ENCODE measurements around the gene TSKU. TPM values are rescaled to one million over a fixed set of nuclear protein-coding genes. Genes with fewer than 3 reads are reported as not detected.
"Not testable (repeated sequence)": the region's sequence is repeated elsewhere in the genome, so short reads cannot be mapped to it uniquely, and the experiment has no call there.

The TSKU gene
- polyA plus RNA-seq (ENCODE audit: low read depth in 6 of 6) = not detected

GRCh38 chr11:76783294-76783895 lies at the start of gene TSKU:
Gene TSKU (plus strand): TSS chr11:76783356. CDS start chr11:76795617, 12,261 bp downstream.
- Mint-ChIP-seq H3K9me3 (peaks cover 2 to 9% (median 6%) of the 10 kb centered on the region in 7 donors), H3K4me1 (peaks cover 6 to 9% (median 7%) of the 10 kb centered on the region in 3 donors), H3K27ac (no peak within 1 kb of the TSS), H3K27me3 (peaks cover 61 to 88% (median 71%) of the 10 kb centered on the region in 3 donors), H3K36me3 (peaks cover 9 to 15% of the 10 kb centered on the region in 2 donors), H3K4me3 (peak within 1 kb of the TSS; percentile 43 to 89 (median 76))
- DNase-seq = no peak
- peak in 1 of 2 donors; percentile 21 for ATAC-seq (ENCODE audit: low read depth in 2 of 2)

GRCh38 chr11:76733906-76734305 lies 49.2 kb upstream of the TSKU start:
- not testable (repeated sequence) for H3K9me3 Mint-ChIP-seq, H3K4me1 Mint-ChIP-seq, H3K4me3 Mint-ChIP-seq, H3K27ac Mint-ChIP-seq, H3K36me3 Mint-ChIP-seq
- H3K27me3 Mint-ChIP-seq = peaks cover 14 to 33% (median 32%) of the 10 kb centered on the region in 3 donors
- peak in 1 of 2 donors; percentile 25 for ATAC-seq (ENCODE audit: low read depth in 2 of 2)
- peak; percentile 42 for DNase-seq

GRCh38 chr11:76734456-76735420 lies 48.4 kb upstream of the TSKU start:
- H3K27ac Mint-ChIP-seq = no peak overlapping the region
- no peak overlapping the region for H3K4me3 Mint-ChIP-seq
- DNase-seq (no peak), ATAC-seq (ENCODE audit: low read depth in 2 of 2) (no peak)
- no peaks in the 10 kb centered on the region for H3K36me3 Mint-ChIP-seq
- no peaks in the 10 kb centered on the region for H3K4me1 Mint-ChIP-seq
- H3K9me3 Mint-ChIP-seq = no peaks in the 10 kb centered on the region
- peaks cover 8 to 32% (median 31%) of the 10 kb centered on the region in 3 donors for H3K27me3 Mint-ChIP-seq

GRCh38 chr11:76735841-76736240 lies 47.3 kb upstream of the TSKU start:
- peaks cover 4 to 28% (median 26%) of the 10 kb centered on the region in 3 donors for H3K27me3 Mint-ChIP-seq
- DNase-seq = no peak
- H3K4me3 Mint-ChIP-seq = no peak overlapping the region
- no peak overlapping the region for H3K27ac Mint-ChIP-seq
- no peaks in the 10 kb centered on the region for H3K36me3 Mint-ChIP-seq
- no peak for ATAC-seq (ENCODE audit: low read depth in 2 of 2)
- no peaks in the 10 kb centered on the region for H3K9me3 Mint-ChIP-seq
- no peaks in the 10 kb centered on the region for H3K4me1 Mint-ChIP-seq

- peaks cover 4 to 24% (median 21%) of the 10 kb centered on the region in 3 donors for H3K27me3 Mint-ChIP-seq
- no peak for ATAC-seq (ENCODE audit: low read depth in 2 of 2)
Measured at GRCh38 chr11:76736266-76736665, 46.9 kb upstream of the TSKU start.

GRCh38 chr11:76736773-76737495 lies 46.2 kb upstream of the TSKU start:
- no peak for ATAC-seq (ENCODE audit: low read depth in 2 of 2)

More at GRCh38 chr11:76736266-76736665, 46.9 kb upstream of the TSKU start:
- Mint-ChIP-seq H3K4me1 (no peaks in the 10 kb centered on the region), H3K27ac (no peak overlapping the region), H3K36me3 (no peaks in the 10 kb centered on the region), H3K9me3 (no peaks in the 10 kb centered on the region), H3K4me3 (no peak overlapping the region)
- no peak for DNase-seq

GRCh38 chr11:76738618-76739240 lies 44.4 kb upstream of the TSKU start:
- no peaks in the 10 kb centered on the region for H3K36me3 Mint-ChIP-seq
- no peak overlapping the region for H3K4me3 Mint-ChIP-seq
- no peak for ATAC-seq (ENCODE audit: low read depth in 2 of 2)
- DNase-seq = no peak
- peaks cover 4 to 21% (median 19%) of the 10 kb centered on the region in 3 donors for H3K27me3 Mint-ChIP-seq
- no peak overlapping the region for H3K27ac Mint-ChIP-seq
- H3K4me1 Mint-ChIP-seq = no peaks in the 10 kb centered on the region
- H3K9me3 Mint-ChIP-seq = no peaks in the 10 kb centered on the region

More at GRCh38 chr11:76736773-76737495, 46.2 kb upstream of the TSKU start:
- no peaks in the 10 kb centered on the region for H3K9me3 Mint-ChIP-seq
- H3K4me3 Mint-ChIP-seq = no peak overlapping the region
- H3K4me1 Mint-ChIP-seq = no peaks in the 10 kb centered on the region
- peaks cover 4 to 21% (median 19%) of the 10 kb centered on the region in 3 donors for H3K27me3 Mint-ChIP-seq
- no peak for DNase-seq
- no peak overlapping the region for H3K27ac Mint-ChIP-seq
- no peaks in the 10 kb centered on the region for H3K36me3 Mint-ChIP-seq

GRCh38 chr11:76739798-76740197 lies 43.4 kb upstream of the TSKU start:
- no peak for ATAC-seq (ENCODE audit: low read depth in 2 of 2)
- H3K36me3 Mint-ChIP-seq = no peaks in the 10 kb centered on the region
- DNase-seq = no peak
- no peaks in the 10 kb centered on the region for H3K4me1 Mint-ChIP-seq
- peaks cover 9 to 28% (median 24%) of the 10 kb centered on the region in 3 donors for H3K27me3 Mint-ChIP-seq
- no peaks in the 10 kb centered on the region for H3K9me3 Mint-ChIP-seq
- H3K27ac Mint-ChIP-seq = no peak overlapping the region
- H3K4me3 Mint-ChIP-seq = no peak overlapping the region

- Mint-ChIP-seq H3K27ac (no peak overlapping the region), H3K27me3 (peaks cover 10 to 34% (median 27%) of the 10 kb centered on the region in 3 donors), H3K4me3 (no peak overlapping the region), H3K9me3 (no peaks in the 10 kb centered on the region), H3K36me3 (no peaks in the 10 kb centered on the region), H3K4me1 (no peaks in the 10 kb centered on the region)
- ATAC-seq (ENCODE audit: low read depth in 2 of 2) (no peak), DNase-seq (no peak)
Measured at GRCh38 chr11:76740772-76741171, 42.4 kb upstream of the TSKU start.

- Mint-ChIP-seq H3K36me3 (no peaks in the 10 kb centered on the region), H3K4me1 (no peaks in the 10 kb centered on the region), H3K4me3 (no peak overlapping the region), H3K9me3 (no peaks in the 10 kb centered on the region), H3K27ac (no peak overlapping the region), H3K27me3 (peaks cover 10 to 37% (median 36%) of the 10 kb centered on the region in 3 donors)
- ATAC-seq (ENCODE audit: low read depth in 2 of 2) = no peak
- no peak for DNase-seq
Measured at GRCh38 chr11:76742902-76743301, 40.3 kb upstream of the TSKU start.

GRCh38 chr11:76744186-76745043 lies 38.7 kb upstream of the TSKU start:
- Mint-ChIP-seq H3K9me3 (no peaks in the 10 kb centered on the region), H3K36me3 (no peaks in the 10 kb centered on the region), H3K27ac (no peak overlapping the region), H3K4me3 (no peak overlapping the region), H3K27me3 (peaks cover 6 to 26% (median 25%) of the 10 kb centered on the region in 3 donors), H3K4me1 (no peaks in the 10 kb centered on the region)
- DNase-seq (no peak), ATAC-seq (ENCODE audit: low read depth in 2 of 2) (no peak)

- DNase-seq (no peak), ATAC-seq (ENCODE audit: low read depth in 2 of 2) (no peak)
- Mint-ChIP-seq H3K36me3 (no peaks in the 10 kb centered on the region), H3K9me3 (no peaks in the 10 kb centered on the region), H3K4me3 (no peak overlapping the region), H3K27ac (no peak overlapping the region), H3K27me3 (peaks cover 6 to 23% (median 20%) of the 10 kb centered on the region in 3 donors), H3K4me1 (no peaks in the 10 kb centered on the region)
Measured at GRCh38 chr11:76745044-76745376, 38.1 kb upstream of the TSKU start.

All from naive B cell (primary cell).